ENCODE results near the gene METTL1. TPM values are rescaled to one million over a fixed set of nuclear protein-coding genes. Genes with fewer than 3 reads are reported as not detected.
A peak's percentile ranks its signal among the peaks of the same experiment; 100 is the strongest.

Gene METTL1
- total and polyA plus RNA-seq, 9 of the 15 experiments (the other 6 are each of a cell fraction or from before 2014, with no cell fraction given), result 12.6 to 65.9 (median 39.2) TPM

GRCh38 chr12:57744194-57744776 is 27.6 kb downstream of the METTL1 start (continued):
- TF ChIP-seq XRCC4 (IDR thresholded peaks at IDR 0.05; ENCODE audit: extremely low read depth, insufficient read depth, insufficient read length) (no peak), FOXK2 (conservative IDR thresholded peaks at IDR 0.05 in 1 of 2, IDR thresholded peaks at IDR 0.05 in 1 of 2; ENCODE audit: low read depth in 2 of 2) (no peak), RB1 (IDR thresholded peaks at IDR 0.05; ENCODE audit: low read depth) (peak; percentile 41; the same call in 1 of the 2 replicates), C11orf30 (IDR thresholded peaks at IDR 0.05; ENCODE audit: low read depth) (no peak), CC2D1A (IDR thresholded peaks at IDR 0.05) (no peak), ZNF584 (CRISPR knock-in tag; IDR thresholded peaks at IDR 0.05; ENCODE audit: low read depth) (no peak), ZBTB1 (CRISPR knock-in tag; IDR thresholded peaks at IDR 0.05; ENCODE audit: borderline replicate concordance, low read depth) (no peak), PCBP2 (IDR thresholded peaks at IDR 0.05; ENCODE audit: low read depth, low read length, poor library complexity, severe bottlenecking) (no peak), NONO (IDR thresholded peaks at IDR 0.05; ENCODE audit: low read depth in 2 of 2, low read length in 1 of 2) (no peak), PATZ1 (CRISPR knock-in tag; IDR thresholded peaks at IDR 0.05; ENCODE audit: borderline replicate concordance) (no peak), SRSF9 (IDR thresholded peaks at IDR 0.05; ENCODE audit: borderline replicate concordance, low read depth, low read length) (no peak), SOX6 (IDR thresholded peaks at IDR 0.05) (no peak), TFAM (CRISPR knock-in tag; conservative IDR thresholded peaks at IDR 0.05) (no peak), ZNF398 (CRISPR knock-in tag; IDR thresholded peaks at IDR 0.05) (no peak), ZNF41 (CRISPR knock-in tag; conservative IDR thresholded peaks at IDR 0.05) (no peak), VEZF1 (CRISPR knock-in tag; IDR thresholded peaks at IDR 0.05) (peak; percentile 85), ZNF165 (CRISPR knock-in tag; IDR thresholded peaks at IDR 0.05; ENCODE audit: borderline replicate concordance) (no peak), ZNF274 (IDR thresholded peaks at IDR 0.05; ENCODE audit: borderline replicate concordance, low read depth, low read length) (no peak), SMARCA4 (IDR thresholded peaks at IDR 0.05) (no peak), CSDE1 (IDR thresholded peaks at IDR 0.05) (peak in 1 of 2 experiments; percentile 87; a peak in 2 of 4 replicates), TOE1 (IDR thresholded peaks at IDR 0.05; ENCODE audit: borderline replicate concordance) (no peak), TOE1 (CRISPR knock-in tag; IDR thresholded peaks at IDR 0.05; ENCODE audit: borderline replicate concordance, low read depth) (peak; percentile 91; the same call in 1 of the 2 replicates), ZNF76 (CRISPR knock-in tag; IDR thresholded peaks at IDR 0.05; ENCODE audit: borderline replicate concordance) (no peak), LCOR (CRISPR knock-in tag; IDR thresholded peaks at IDR 0.05) (no peak), RBM17 (IDR thresholded peaks at IDR 0.05; ENCODE audit: borderline replicate concordance, low read depth, low read length) (no peak)

All from K562 (cell line).